Measurements from ENCODE around the gene COL7A1.
"Not testable (repeated sequence)": the region's sequence is repeated elsewhere in the genome, so short reads cannot be mapped to it uniquely, and the experiment has no call there.

Gene COL7A1

DNA sequence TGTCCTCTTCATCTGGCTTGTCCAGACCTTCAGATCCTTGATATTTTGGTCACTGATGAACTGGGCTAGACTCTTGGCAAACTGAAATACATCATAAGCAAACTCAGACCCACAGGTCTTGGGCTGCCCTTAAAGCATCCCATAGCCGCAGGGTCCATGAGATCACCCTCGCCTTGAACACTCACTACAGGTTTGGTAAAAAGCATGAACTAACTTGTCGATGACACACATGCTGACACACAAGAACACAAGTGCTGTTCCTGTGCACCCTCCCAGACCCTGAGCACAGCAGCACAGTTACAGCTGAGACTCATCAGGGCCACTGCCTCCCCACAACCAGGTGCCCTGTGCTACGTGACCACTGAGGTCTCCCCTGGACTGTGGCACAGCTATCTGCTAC lies 59.6 kb downstream of the COL7A1 start:
- H3K4me1 ChIP-seq (ENCODE audit: insufficient read depth, insufficient read length) = no peaks in the 10 kb centered on the region
- DNase-seq (ENCODE audit: low read depth, low spot score) = no peak
- no peak overlapping the region for H3K9ac ChIP-seq (ENCODE audit: insufficient read length, low read depth)
- no peaks in the 10 kb centered on the region for H3K27me3 ChIP-seq (ENCODE audit: insufficient read depth, insufficient read length)
- H3K36me3 ChIP-seq (ENCODE audit: insufficient read depth, insufficient read length, low read length) = peaks cover 49% of the 10 kb centered on the region
- no peak overlapping the region for H3K4me3 ChIP-seq (ENCODE audit: insufficient read length, low read depth)
- TF ChIP-seq ZNF274 (IDR thresholded peaks at IDR 0.05; ENCODE audit: low read depth, low read length) = no peak
- no peak for TF ChIP-seq SUZ12 (IDR thresholded peaks at IDR 0.05; ENCODE audit: extremely low read depth, insufficient read depth, insufficient read length)
- TF ChIP-seq YY1 (IDR thresholded peaks at IDR 0.05; ENCODE audit: insufficient read depth, insufficient read length) = no peak
- H3K9me3 ChIP-seq (ENCODE audit: insufficient read depth, low read length) = no peaks in the 10 kb centered on the region

DNA sequence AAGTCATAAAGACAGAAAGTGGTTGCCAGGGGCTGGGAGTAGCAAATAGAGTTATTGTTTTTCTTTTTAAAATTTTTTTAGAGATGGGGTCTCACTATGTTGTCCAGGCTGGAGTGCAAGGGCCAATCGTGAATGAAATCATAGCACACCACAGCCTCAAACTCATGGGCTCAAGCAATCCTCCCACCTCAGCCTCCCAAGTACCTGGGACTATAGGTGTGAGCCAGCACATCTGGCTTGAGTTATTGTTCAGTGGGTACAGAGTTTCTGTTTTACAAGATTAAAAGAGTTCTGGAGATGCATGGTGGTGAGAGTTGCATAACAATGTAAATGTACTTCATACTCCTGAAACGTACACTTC lies 62.2 kb downstream of the COL7A1 start:
- H3K4me3 ChIP-seq (ENCODE audit: insufficient read length, low read depth) = no peak overlapping the region
- no peaks in the 10 kb centered on the region for H3K9me3 ChIP-seq (ENCODE audit: insufficient read depth, low read length)
- H3K27me3 ChIP-seq (ENCODE audit: insufficient read depth, insufficient read length) = no peaks in the 10 kb centered on the region
- no peaks in the 10 kb centered on the region for H3K4me1 ChIP-seq (ENCODE audit: insufficient read depth, insufficient read length)
- H3K9ac ChIP-seq (ENCODE audit: insufficient read length, low read depth) = no peak overlapping the region
- TF ChIP-seq SUZ12 (IDR thresholded peaks at IDR 0.05; ENCODE audit: extremely low read depth, insufficient read depth, insufficient read length) (no peak), YY1 (IDR thresholded peaks at IDR 0.05; ENCODE audit: insufficient read depth, insufficient read length) (no peak), ZNF274 (IDR thresholded peaks at IDR 0.05; ENCODE audit: low read depth, low read length) (no peak)
- peaks cover 35% of the 10 kb centered on the region for H3K36me3 ChIP-seq (ENCODE audit: insufficient read depth, insufficient read length, low read length)
- DNase-seq (ENCODE audit: low read depth, low spot score) = no peak

DNA sequence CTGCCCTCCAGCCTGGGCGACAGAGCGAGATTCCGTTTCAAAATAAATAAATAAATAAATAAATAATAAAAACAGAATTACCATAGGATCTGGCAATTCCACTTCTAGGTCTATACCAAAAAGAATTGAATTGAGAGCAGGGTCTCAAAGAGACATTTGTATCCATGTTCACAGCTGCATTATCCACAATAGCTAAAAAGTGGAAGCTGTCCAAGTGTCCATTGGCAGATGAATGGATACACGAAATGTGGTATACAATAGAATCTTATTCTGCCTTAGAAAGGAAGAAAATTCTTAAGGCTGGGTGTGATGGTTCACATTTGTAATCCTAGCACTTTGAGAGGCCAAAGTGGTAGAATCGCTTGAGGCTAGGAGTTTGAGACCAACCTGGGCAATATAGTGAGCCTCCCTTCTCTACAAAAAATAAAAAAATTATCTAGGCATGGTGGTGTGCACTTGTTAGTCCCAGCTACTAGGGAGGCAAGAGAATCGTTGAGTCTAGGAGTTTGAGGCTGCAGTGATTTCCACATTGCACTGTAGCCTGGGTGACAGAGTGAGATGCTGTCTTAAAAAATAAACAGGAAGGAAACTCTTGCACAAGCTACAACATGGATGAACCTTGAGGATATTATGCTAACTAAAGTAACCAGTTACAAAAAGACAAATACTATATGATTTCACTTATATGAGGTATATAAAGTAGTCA lies 62.7 kb downstream of the COL7A1 start:
- Histone ChIP-seq H3K9ac (ENCODE audit: insufficient read length, low read depth) (no peak overlapping the region), H3K9me3 (ENCODE audit: insufficient read depth, low read length) (no peaks in the 10 kb centered on the region), H3K4me3 (ENCODE audit: insufficient read length, low read depth) (no peak overlapping the region), H3K27me3 (ENCODE audit: insufficient read depth, insufficient read length) (no peaks in the 10 kb centered on the region), H3K36me3 (ENCODE audit: insufficient read depth, insufficient read length, low read length) (peaks cover 31% of the 10 kb centered on the region), H3K4me1 (ENCODE audit: insufficient read depth, insufficient read length) (no peaks in the 10 kb centered on the region)
- DNase-seq (ENCODE audit: low read depth, low spot score) = no peak
- TF ChIP-seq YY1 (IDR thresholded peaks at IDR 0.05; ENCODE audit: insufficient read depth, insufficient read length) = no peak
- no peak for TF ChIP-seq ZNF274 (IDR thresholded peaks at IDR 0.05; ENCODE audit: low read depth, low read length)
- no peak for TF ChIP-seq SUZ12 (IDR thresholded peaks at IDR 0.05; ENCODE audit: extremely low read depth, insufficient read depth, insufficient read length)

DNA sequence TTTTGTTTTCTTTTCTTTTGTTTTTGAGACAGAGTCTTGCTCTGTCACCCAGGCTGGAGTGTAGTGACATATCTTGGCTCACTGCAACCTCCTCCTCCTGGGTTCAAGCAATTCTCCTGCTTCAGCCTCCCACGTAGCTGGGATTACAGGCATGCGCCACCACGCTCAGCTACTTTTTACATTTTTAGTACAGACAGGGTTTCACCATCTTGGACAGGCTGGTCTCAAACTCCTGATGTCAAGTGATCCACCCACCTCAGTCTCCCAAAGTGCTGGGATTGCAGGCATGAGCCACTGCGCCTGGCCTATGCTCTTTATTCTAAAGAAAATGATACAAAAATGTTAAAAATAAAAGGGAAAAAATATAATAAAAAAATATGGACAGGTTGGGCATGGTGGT lies 64.4 kb downstream of the COL7A1 start:
- not testable (repeated sequence) for H3K27me3 ChIP-seq (ENCODE audit: insufficient read depth, insufficient read length); DNase-seq (ENCODE audit: low read depth, low spot score); H3K4me3 ChIP-seq (ENCODE audit: insufficient read length, low read depth); H3K4me1 ChIP-seq (ENCODE audit: insufficient read depth, insufficient read length); H3K9ac ChIP-seq (ENCODE audit: insufficient read length, low read depth); H3K9me3 ChIP-seq (ENCODE audit: insufficient read depth, low read length)
- H3K36me3 ChIP-seq (ENCODE audit: insufficient read depth, insufficient read length, low read length) = peaks cover 15% of the 10 kb centered on the region

DNA sequence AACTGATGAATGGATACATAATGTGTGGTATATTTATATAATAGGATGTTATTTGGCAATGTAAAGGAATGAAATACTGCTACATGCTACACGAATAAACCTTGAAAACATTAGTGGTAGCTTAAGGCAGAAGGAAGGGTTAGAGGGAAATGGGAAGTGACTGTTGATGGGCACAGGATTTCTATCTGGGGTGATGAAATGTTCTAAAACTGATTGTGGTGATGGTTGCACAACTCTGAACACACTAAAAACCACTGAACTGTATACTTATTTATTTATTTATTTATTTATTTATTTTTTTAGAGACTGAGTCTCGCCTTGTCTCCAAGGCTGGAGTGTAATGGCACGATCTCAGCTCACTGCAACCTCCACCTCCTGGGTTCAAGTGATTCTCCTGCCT lies 66.4 kb downstream of the COL7A1 start:
- H3K27me3 ChIP-seq (ENCODE audit: insufficient read depth, insufficient read length) = no peaks in the 10 kb centered on the region
- no peak overlapping the region for H3K4me3 ChIP-seq (ENCODE audit: insufficient read length, low read depth)
- no peaks in the 10 kb centered on the region for H3K9me3 ChIP-seq (ENCODE audit: insufficient read depth, low read length)
- peaks cover 15% of the 10 kb centered on the region for H3K36me3 ChIP-seq (ENCODE audit: insufficient read depth, insufficient read length, low read length)
- no peak for DNase-seq (ENCODE audit: low read depth, low spot score)
- TF ChIP-seq ZNF274 (IDR thresholded peaks at IDR 0.05; ENCODE audit: low read depth, low read length) (no peak), SUZ12 (IDR thresholded peaks at IDR 0.05; ENCODE audit: extremely low read depth, insufficient read depth, insufficient read length) (no peak), YY1 (IDR thresholded peaks at IDR 0.05; ENCODE audit: insufficient read depth, insufficient read length) (no peak)
- H3K9ac ChIP-seq (ENCODE audit: insufficient read length, low read depth) = no peak overlapping the region
- H3K4me1 ChIP-seq (ENCODE audit: insufficient read depth, insufficient read length) = no peaks in the 10 kb centered on the region

DNA sequence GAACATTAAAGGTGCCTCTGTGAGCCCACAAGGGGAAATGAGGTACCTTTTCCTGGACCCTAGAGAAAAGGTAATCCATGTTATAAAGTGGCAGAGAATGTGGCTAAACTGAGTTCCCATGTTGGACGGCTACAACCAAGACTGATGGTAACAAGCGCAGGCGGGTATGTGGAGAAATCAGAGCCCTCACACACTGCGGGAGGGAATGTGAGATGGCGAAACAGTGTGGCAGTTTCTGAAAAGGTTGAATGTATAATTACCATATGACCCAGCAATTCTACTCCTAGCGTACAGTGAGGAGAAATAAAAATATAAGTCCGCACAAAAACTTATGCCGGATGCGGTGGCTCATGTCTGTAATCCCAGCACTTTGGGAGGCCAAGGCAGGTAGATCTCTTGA lies 67.1 kb downstream of the COL7A1 start:
- no peak overlapping the region for H3K9ac ChIP-seq (ENCODE audit: insufficient read length, low read depth)
- peaks cover 16% of the 10 kb centered on the region for H3K36me3 ChIP-seq (ENCODE audit: insufficient read depth, insufficient read length, low read length)
- no peak for DNase-seq (ENCODE audit: low read depth, low spot score)
- H3K9me3 ChIP-seq (ENCODE audit: insufficient read depth, low read length) = no peaks in the 10 kb centered on the region
- no peaks in the 10 kb centered on the region for H3K27me3 ChIP-seq (ENCODE audit: insufficient read depth, insufficient read length)
- TF ChIP-seq SUZ12 (IDR thresholded peaks at IDR 0.05; ENCODE audit: extremely low read depth, insufficient read depth, insufficient read length) = no peak
- no peak for TF ChIP-seq ZNF274 (IDR thresholded peaks at IDR 0.05; ENCODE audit: low read depth, low read length)
- H3K4me3 ChIP-seq (ENCODE audit: insufficient read length, low read depth) = no peak overlapping the region
- H3K4me1 ChIP-seq (ENCODE audit: insufficient read depth, insufficient read length) = no peaks in the 10 kb centered on the region

DNA sequence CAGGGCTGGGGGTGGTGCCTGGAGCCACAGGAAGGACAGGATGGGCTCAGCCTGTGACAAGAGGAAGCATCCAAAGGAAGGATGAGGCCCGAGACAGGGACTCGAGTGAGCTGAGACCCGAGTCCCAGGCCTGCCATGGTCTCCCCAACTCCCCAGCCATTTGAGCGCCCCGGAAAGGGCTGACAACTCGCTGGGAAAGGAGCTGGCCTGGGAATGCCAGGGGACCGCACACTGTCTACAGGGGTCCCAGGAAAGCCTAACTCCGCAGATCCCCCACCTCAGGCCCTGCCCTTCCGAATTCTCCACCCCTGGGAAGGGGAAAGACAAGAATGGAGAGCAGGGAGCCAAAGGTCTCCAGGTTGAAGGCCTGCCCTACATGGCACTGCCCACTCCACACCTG lies 70.2 kb downstream of the COL7A1 start:
- Histone ChIP-seq H3K4me1 (ENCODE audit: insufficient read depth, insufficient read length) (no peaks in the 10 kb centered on the region), H3K27me3 (ENCODE audit: insufficient read depth, insufficient read length) (no peaks in the 10 kb centered on the region), H3K9me3 (ENCODE audit: insufficient read depth, low read length) (no peaks in the 10 kb centered on the region), H3K9ac (ENCODE audit: insufficient read length, low read depth) (no peak overlapping the region), H3K36me3 (ENCODE audit: insufficient read depth, insufficient read length, low read length) (peaks cover 21% of the 10 kb centered on the region), H3K4me3 (ENCODE audit: insufficient read length, low read depth) (no peak overlapping the region)
- TF ChIP-seq ZNF274 (IDR thresholded peaks at IDR 0.05; ENCODE audit: low read depth, low read length) (no peak), YY1 (IDR thresholded peaks at IDR 0.05; ENCODE audit: insufficient read depth, insufficient read length) (no peak), SUZ12 (IDR thresholded peaks at IDR 0.05; ENCODE audit: extremely low read depth, insufficient read depth, insufficient read length) (no peak)
- DNase-seq (ENCODE audit: low read depth, low spot score) = no peak

DNA sequence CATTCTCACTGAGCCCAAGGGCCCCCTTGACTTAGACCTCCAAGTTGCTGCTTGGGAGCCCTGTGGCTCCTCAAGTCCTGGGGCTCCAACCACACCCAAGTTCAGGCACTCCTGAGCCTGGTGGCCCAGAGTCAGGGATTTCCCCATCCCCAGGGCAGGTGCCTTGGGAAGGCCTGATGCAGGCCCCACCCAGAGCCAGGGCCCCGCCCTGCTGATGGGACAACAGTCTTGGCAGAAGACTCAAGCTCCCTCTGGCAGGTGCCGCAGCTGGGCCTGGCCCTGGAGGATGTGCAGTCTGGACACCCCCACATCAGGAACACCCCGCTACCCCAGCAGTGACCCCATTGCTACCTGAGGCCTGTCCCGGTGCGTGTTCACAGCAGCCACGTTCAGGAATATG lies 73.5 kb downstream of the COL7A1 start:
- Histone ChIP-seq H3K4me1 (ENCODE audit: insufficient read depth, insufficient read length) (no peaks in the 10 kb centered on the region), H3K4me3 (ENCODE audit: insufficient read length, low read depth) (no peak overlapping the region), H3K27me3 (ENCODE audit: insufficient read depth, insufficient read length) (no peaks in the 10 kb centered on the region), H3K9me3 (ENCODE audit: insufficient read depth, low read length) (no peaks in the 10 kb centered on the region), H3K36me3 (ENCODE audit: insufficient read depth, insufficient read length, low read length) (peaks cover 23% of the 10 kb centered on the region), H3K9ac (ENCODE audit: insufficient read length, low read depth) (no peak overlapping the region)
- DNase-seq (ENCODE audit: low read depth, low spot score) = no peak
- TF ChIP-seq YY1 (IDR thresholded peaks at IDR 0.05; ENCODE audit: insufficient read depth, insufficient read length) (no peak), SUZ12 (IDR thresholded peaks at IDR 0.05; ENCODE audit: extremely low read depth, insufficient read depth, insufficient read length) (no peak), ZNF274 (IDR thresholded peaks at IDR 0.05; ENCODE audit: low read depth, low read length) (no peak)
